Ovary (tissue), 9 donors: ENCODE data around the gene KRT79. TPM values are rescaled to one million over a fixed set of nuclear protein-coding genes. Genes with fewer than 3 reads are reported as not detected.
A peak's percentile ranks its signal among the peaks of the same experiment; 100 is the strongest.

ENCODE experiments used
- DNase-seq, 5 donors: peaks; one replicate each; pipeline ENCODE4 v3.0.0-alpha.2; 2019 to 2020
- H3K27ac ChIP-seq, 2 donors: fragments of 200-600 bp; one replicate each; pipeline versions ENCODE4 v1.5.1 to v1.8.0; 2019 to 2022
- H3K27me3 ChIP-seq: fragments of 200-600 bp; one replicate; pipeline ENCODE4 v1.8.0; 2022
- H3K36me3 ChIP-seq: fragments of 200-600 bp; sonication (generic); one replicate; pipeline ENCODE4 v1.5.1; 2019
- H3K4me1 ChIP-seq: one replicate; pipeline ENCODE4 v1.8.1; 2013; ENCODE audit warnings: mild to moderate bottlenecking, moderate library complexity; ENCODE audit not compliant: insufficient read depth
- H3K4me3 ChIP-seq: fragments of 200-600 bp; sonication (generic); one replicate; pipeline ENCODE4 v1.5.1; 2017
- H3K9me3 ChIP-seq, 2 donors: fragments of 200-600 bp in 1 of 2; sonication (generic) in 1 of 2; one replicate each; pipeline versions ENCODE4 v1.5.1 to v1.8.1; 2013 to 2019; ENCODE audit warnings: mild to moderate bottlenecking in 1 of 2, moderate library complexity in 1 of 2
- EP300 ChIP-seq: sonication (generic); formaldehyde crosslinking; IDR thresholded peaks from one replicate; pipeline ENCODE4 v1.6.1; 2017; ENCODE audit warnings: antibody characterized with exemption
- POLR2A ChIP-seq: fragments of 450-650 bp; IDR thresholded peaks from one replicate; pipeline ENCODE4 v1.6.1; 2017; ENCODE audit warnings: antibody characterized with exemption, mild to moderate bottlenecking, moderate library complexity
- WGBS, 3 donors: extraction: QIAGEN DNeasy Blood & Tissue Kit in 1 of 3; methylation state at CpG; one replicate each; pipeline versions ENCODE4 v1.1.5 to v1.1.7; 2013 to 2017; 5-methylcytosine and 5-hydroxymethylcytosine counted together
- intact Hi-C, 4 donors: fragments of 100-400 bp; cut with DNase I; formaldehyde crosslinking; loops; one replicate each; pipeline versions ENCODE4 v1.11.0 to v1.15.1; 2022 to 2023
- polyA plus RNA-seq, 2 donors: library from polyadenylated mRNA; stranded (reverse); fragments of 200-250 nt in 1 of 2; fragments of 350-450 nt in 1 of 2; fragmentation: Illumina TruSeq in 1 of 2; extraction: RNeasy Lipid Tissue Mini Kit (QIAGEN cat#74804) in 1 of 2; gene quantifications; one replicate each; pipeline ENCODE4 v1.2.3, GENCODE V29; 2013 to 2014
- total RNA-seq, 7 donors: library from RNA; depleted of rRNA in 2 of 7; stranded (reverse); fragments of >200 nt in 2 of 7; fragmentation: NEBNext Ultra II Directional in 3 of 7; extraction: Animal tissue kit (Norgen Biotek cat#: 25700) in 3 of 7; gene quantifications; one replicate each; pipeline versions ENCODE4 v1.1.0 to v1.2.4, GENCODE V29; 2016 to 2023
- TF ChIP-seq, protein P1 (sequence below), 3 donors: fragments of 450-650 bp in 2 of 3; fragments of 200-600 bp in 1 of 3; IDR thresholded peaks; one replicate each; pipeline versions ENCODE4 v1.5.1 to v1.8.0; 2016 to 2022; ENCODE audit warnings: antibody characterized with exemption in 3 of 3, mild to moderate bottlenecking in 1 of 3
- donor health status: DM: no; HTN: no; CAD: no; lungs with moderate emphysema.
- donor health status: DM: no; HTN: no; CAD: no.
- donor health status: Bipolar disorder and iron deficiency.
- donor health status: DM: yes; HTN: yes; CAD: no.
- donor health status: DM: no; HTN: no; CAD: no.
- donor health status: DM: yes; HTN: yes; CAD: no.

Gene KRT79
- total and polyA plus RNA-seq, 9 donors, result not detected

DNA sequence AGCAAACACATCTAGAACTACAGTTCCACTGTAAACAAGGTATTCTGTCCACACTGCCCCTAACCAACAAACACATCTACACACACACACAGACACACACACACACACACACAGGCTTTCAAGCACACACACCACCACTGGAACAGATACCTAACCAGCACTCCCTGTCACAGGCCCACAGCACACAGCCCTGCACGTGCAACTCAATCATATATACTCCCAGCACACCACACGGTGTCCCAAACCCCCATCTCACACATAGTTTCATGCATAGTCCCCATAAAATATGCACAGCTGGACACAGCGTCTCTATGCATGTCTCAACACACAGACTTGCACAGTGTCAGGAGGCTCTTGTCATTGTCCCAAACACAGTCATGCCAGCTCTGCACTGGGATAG, 43.1 kb upstream of the KRT79 start:
- Histone ChIP-seq H3K36me3 (no peaks in the 10 kb centered on the region), H3K27me3 (no peaks in the 10 kb centered on the region), H3K4me3 (no peak overlapping the region), H3K4me1 (peaks cover 4% of the 10 kb centered on the region), H3K9me3 (no peaks in the 10 kb centered on the region), H3K27ac (no peak overlapping the region)
- DNase-seq, result no peak
- intact Hi-C loops, result loop anchor here in 3 of 4 donors (5.0 kb wide), 4 partner anchors 500 to 725 kb away; no protein-coding TSS in a partner anchor
- no peak for TF ChIP-seq POLR2A
- TF ChIP-seq, protein P1, sequence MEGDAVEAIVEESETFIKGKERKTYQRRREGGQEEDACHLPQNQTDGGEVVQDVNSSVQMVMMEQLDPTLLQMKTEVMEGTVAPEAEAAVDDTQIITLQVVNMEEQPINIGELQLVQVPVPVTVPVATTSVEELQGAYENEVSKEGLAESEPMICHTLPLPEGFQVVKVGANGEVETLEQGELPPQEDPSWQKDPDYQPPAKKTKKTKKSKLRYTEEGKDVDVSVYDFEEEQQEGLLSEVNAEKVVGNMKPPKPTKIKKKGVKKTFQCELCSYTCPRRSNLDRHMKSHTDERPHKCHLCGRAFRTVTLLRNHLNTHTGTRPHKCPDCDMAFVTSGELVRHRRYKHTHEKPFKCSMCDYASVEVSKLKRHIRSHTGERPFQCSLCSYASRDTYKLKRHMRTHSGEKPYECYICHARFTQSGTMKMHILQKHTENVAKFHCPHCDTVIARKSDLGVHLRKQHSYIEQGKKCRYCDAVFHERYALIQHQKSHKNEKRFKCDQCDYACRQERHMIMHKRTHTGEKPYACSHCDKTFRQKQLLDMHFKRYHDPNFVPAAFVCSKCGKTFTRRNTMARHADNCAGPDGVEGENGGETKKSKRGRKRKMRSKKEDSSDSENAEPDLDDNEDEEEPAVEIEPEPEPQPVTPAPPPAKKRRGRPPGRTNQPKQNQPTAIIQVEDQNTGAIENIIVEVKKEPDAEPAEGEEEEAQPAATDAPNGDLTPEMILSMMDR (IDR thresholded peaks at IDR 0.05), result no peak
- TF ChIP-seq EP300, result no peak
- 71 to 82% (median 82%) methylated on average over 3 of the region's 3 CpGs for WGBS, 3 donors

DNA sequence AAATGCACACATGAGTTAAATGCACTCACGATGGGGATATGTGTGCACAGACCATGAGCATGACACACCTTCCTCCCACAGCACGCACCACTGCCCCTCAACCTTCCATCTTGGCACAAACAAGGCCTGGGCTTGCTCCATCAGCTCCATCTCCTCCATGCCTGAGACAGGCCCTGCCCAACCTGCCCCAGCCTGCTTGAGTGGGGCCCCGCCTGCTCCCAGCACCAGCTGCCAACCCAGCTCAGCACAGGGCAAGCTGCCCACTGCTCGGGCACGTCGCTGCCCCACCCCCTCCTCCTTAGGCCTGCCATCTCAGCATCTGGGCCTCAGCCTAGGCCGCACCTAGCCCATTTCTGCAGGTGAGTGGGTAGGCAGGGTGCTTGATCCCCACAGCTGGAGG, 42.3 kb upstream of the KRT79 start:
- Histone ChIP-seq H3K4me1 (peaks cover 7% of the 10 kb centered on the region), H3K27ac (no peak overlapping the region), H3K9me3 (no peaks in the 10 kb centered on the region), H3K36me3 (no peaks in the 10 kb centered on the region), H3K27me3 (no peaks in the 10 kb centered on the region), H3K4me3 (no peak overlapping the region)
- TF ChIP-seq, protein P1 (IDR thresholded peaks at IDR 0.05), result no peak
- TF ChIP-seq POLR2A, result no peak
- TF ChIP-seq EP300, result no peak
- intact Hi-C loops, result loop anchor here in 3 of 4 donors (5.0 kb wide), 4 partner anchors 499 to 724 kb away; no protein-coding TSS in a partner anchor
- 81 to 87% (median 85%) methylated on average over 7 of the region's 7 CpGs for WGBS, 3 donors
- DNase-seq, result peak in 1 of 5 donors; percentile 37

DNA sequence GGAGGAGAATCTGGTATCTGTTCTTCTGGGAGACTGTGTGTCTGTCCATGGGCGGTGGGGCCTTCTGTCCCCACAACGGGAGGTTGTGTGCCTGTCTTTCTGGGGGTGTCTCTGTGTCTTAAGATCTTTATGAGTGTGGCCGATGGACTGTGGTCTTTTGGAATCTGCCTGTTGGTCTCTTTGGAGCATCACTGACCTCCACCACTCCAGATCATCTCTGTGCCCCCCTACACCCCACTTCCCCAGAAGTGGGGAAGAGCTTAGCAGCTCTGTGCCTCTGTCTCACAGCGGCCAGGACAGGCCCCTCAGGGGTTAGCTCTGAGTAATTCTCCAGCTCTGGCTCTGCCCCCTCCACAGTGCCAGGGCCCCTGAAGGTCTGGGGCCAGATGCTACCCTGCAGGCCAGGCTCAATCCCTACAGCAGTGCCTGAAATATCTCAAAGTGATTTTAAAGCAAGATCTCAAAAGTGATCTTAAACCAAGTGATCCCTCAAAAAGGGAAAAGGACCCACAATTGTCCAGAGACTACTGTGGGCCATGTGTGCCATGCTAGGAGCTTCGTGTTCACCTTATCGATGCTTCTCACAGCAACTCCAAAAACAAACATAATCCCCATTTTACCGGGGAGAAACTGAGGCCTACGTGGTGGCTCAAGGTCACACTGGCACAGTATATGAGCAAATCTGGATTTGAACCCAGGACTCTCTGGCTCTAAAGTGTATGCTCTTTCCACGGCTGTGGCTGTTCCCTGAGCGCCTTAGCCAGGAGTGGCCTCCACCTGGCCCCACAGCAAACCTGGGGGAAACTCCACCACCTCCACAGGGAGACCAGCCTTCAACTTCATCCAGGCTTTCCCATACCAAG, 40.7 kb upstream of the KRT79 start:
- Histone ChIP-seq H3K9me3 (no peaks in the 10 kb centered on the region), H3K36me3 (no peaks in the 10 kb centered on the region), H3K4me3 (peak overlapping the region; percentile 39), H3K27ac (peak overlapping the region in 1 of 2 donors; percentile 38), H3K4me1 (peaks cover 7% of the 10 kb centered on the region), H3K27me3 (no peaks in the 10 kb centered on the region)
- WGBS, 3 donors, result 67 to 72% (median 70%) methylated on average over 10 of the region's 10 CpGs
- intact Hi-C loops, result loop anchor here in 3 of 4 donors (5.0 kb wide), 4 partner anchors 498 to 723 kb away; no protein-coding TSS in a partner anchor
- no peak for DNase-seq
- TF ChIP-seq, protein P1 (IDR thresholded peaks at IDR 0.05), result no peak
- no peak for TF ChIP-seq EP300
- TF ChIP-seq POLR2A, result no peak

DNA sequence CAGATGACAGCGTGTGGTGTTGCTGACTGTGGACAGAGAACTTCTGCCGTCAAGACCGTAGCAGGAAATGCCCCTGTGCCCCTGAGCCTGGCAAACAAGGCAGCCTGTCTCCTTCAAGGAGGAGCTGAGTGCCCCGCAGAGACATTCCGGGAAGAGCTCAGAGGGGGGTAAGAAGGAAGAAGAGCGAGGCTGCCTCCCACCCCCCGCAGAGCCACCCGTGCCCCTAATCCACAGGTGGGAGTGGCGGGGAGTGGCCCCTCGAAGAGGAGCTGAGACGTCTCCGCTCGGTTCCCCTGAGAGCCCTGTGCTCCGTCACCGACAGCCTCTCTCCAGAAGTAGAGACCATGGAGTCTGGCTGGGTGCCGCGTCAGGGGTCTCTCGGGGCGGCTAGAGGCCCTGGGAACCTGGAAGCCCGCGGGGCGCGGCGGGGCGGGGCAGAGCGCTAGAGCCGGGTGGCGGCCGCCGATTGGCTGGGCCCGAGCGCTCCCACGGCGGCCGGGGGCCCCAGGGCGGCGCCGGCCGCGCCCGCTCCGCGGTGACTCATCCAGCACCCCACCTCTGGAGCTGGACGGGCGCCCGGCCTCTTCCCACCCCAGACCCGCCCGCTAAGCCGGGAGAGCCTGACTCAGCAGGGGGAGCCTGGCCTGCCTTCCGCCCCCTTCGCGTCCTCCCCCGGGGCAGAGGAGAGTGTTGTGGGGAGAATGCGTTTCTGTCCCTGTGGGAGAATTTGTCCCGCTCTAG, 39.9 kb upstream of the KRT79 start:
- Histone ChIP-seq H3K27me3 (no peaks in the 10 kb centered on the region), H3K4me3 (peak overlapping the region; percentile 39), H3K9me3 (no peaks in the 10 kb centered on the region), H3K27ac (peak overlapping the region; percentile 75 to 87), H3K36me3 (no peaks in the 10 kb centered on the region), H3K4me1 (peaks cover 4% of the 10 kb centered on the region)
- 1 to 4% (median 2%) methylated on average over 30 to 55 of the region's 55 CpGs for WGBS, 3 donors
- TF ChIP-seq EP300, result no peak
- TF ChIP-seq, protein P1 (IDR thresholded peaks at IDR 0.05), result no peak
- TF ChIP-seq POLR2A, result no peak
- DNase-seq, result peak; percentile 89 to 95 (median 91)
- intact Hi-C loops, result no loop called here
